Endodermal cell (in vitro differentiated cells): ENCODE data around the gene BNC2. TPM values are rescaled to one million over a fixed set of nuclear protein-coding genes. Genes with fewer than 3 reads are reported as not detected.
"Not testable (repeated sequence)": the region's sequence is repeated elsewhere in the genome, so short reads cannot be mapped to it uniquely, and the experiment has no call there.

Experiments
- DNase-seq: peaks from one replicate; pipeline ENCODE4 v3.0.0-alpha.2; 2017
- H3K27ac ChIP-seq: 2 replicates; pipeline ENCODE4 v1.5.1; 2013; ENCODE audit warnings: mild to moderate bottlenecking, low read depth, low read length, moderate library complexity
- H3K27me3 ChIP-seq: 2 replicates; pipeline ENCODE4 v1.6.1; 2013; ENCODE audit warnings: mild to moderate bottlenecking, low read length, moderate library complexity; ENCODE audit not compliant: insufficient read depth, control insufficient read depth, poor library complexity, severe bottlenecking
- H3K36me3 ChIP-seq: 2 replicates; pipeline ENCODE4 v1.7.0; 2013; ENCODE audit warnings: mild to moderate bottlenecking, low read length, moderate library complexity; ENCODE audit not compliant: control insufficient read depth, insufficient read depth
- H3K4me1 ChIP-seq: one replicate; pipeline ENCODE4 v1.7.0; 2013; ENCODE audit warnings: low read length; ENCODE audit not compliant: control insufficient read depth, insufficient read depth
- H3K4me3 ChIP-seq: 2 replicates; pipeline ENCODE4 v1.5.1; 2013; ENCODE audit warnings: mild to moderate bottlenecking, low read length, moderate library complexity
- H3K9ac ChIP-seq: 2 replicates; pipeline ENCODE4 v1.6.1; 2013; ENCODE audit warnings: mild to moderate bottlenecking, low read length, moderate library complexity; ENCODE audit not compliant: poor library complexity, severe bottlenecking; ENCODE audit errors: extremely low read depth
- H3K9me3 ChIP-seq: 2 replicates; pipeline ENCODE4 v1.6.1; 2013; ENCODE audit warnings: mild to moderate bottlenecking, low read length, moderate library complexity; ENCODE audit not compliant: control insufficient read depth
- H3K27ac Mint-ChIP-seq: 2 replicates; pipeline ENCODE4 v1.8.0; 2020; ENCODE audit warnings: mixed read lengths
- H3K27me3 Mint-ChIP-seq: 2 replicates; pipeline ENCODE4 v1.8.0; 2021; ENCODE audit warnings: mild to moderate bottlenecking, mixed read lengths; ENCODE audit not compliant: insufficient read depth
- H3K36me3 Mint-ChIP-seq: 2 replicates; pipeline ENCODE4 v1.8.0; 2020; ENCODE audit warnings: low read depth, mixed read lengths
- H3K4me1 Mint-ChIP-seq: 2 replicates; pipeline ENCODE4 v1.8.0; 2020; ENCODE audit warnings: mixed read lengths
- H3K4me3 Mint-ChIP-seq: 2 replicates; pipeline ENCODE4 v1.8.0; 2020; ENCODE audit warnings: mild to moderate bottlenecking, moderate library complexity, mixed read lengths
- H3K9me3 Mint-ChIP-seq: 2 replicates; pipeline ENCODE4 v1.8.0; 2020; ENCODE audit warnings: mild to moderate bottlenecking, mixed read lengths
- CTCF ChIP-seq: fragments of 200-600 bp; sonication (generic); conservative IDR thresholded peaks from 2 replicates; pipeline ENCODE4 v1.5.0; 2021; ENCODE audit warnings: antibody characterized with exemption, mild to moderate bottlenecking
- WGBS, 2 experiments: methylation state at CpG; one replicate each; pipeline versions ENCODE4 v1.1.5 to v1.1.7; 2013; ENCODE audit warnings: missing lambda C conversion rate in 2 of 2, mixed read lengths in 1 of 2; ENCODE audit not compliant: insufficient coverage in 1 of 2, insufficient read length in 1 of 2; 5-methylcytosine and 5-hydroxymethylcytosine counted together
- total RNA-seq, 2 donors: library from RNA; stranded (reverse); fragmentation: NEBNext Ultra II Directional in 1 of 2; extraction: Animal tissue kit (Norgen Biotek cat#: 25700) in 1 of 2; gene quantifications; 2 replicates in 1 of 2; 3 replicates in 1 of 2; pipeline ENCODE4 v1.2.1, GENCODE V29; 2021

The BNC2 gene
- total RNA-seq, 2 donors from 2014 or later, result 3.0 to 10.5 TPM

GRCh38 chr9:16484180-16484579 lies 386.3 kb downstream of the BNC2 start:
- no peak for TF ChIP-seq CTCF

GRCh38 chr9:16482764-16483163 lies 387.7 kb downstream of the BNC2 start:
- Histone ChIP-seq H3K36me3 (no peaks in the 10 kb centered on the region), H3K27me3 (no peaks in the 10 kb centered on the region), H3K4me3 (no peak overlapping the region), H3K9ac (no peak overlapping the region), H3K9me3 (no peaks in the 10 kb centered on the region), H3K4me1 (no peaks in the 10 kb centered on the region), H3K27ac (no peak overlapping the region)
- Mint-ChIP-seq H3K36me3 (peaks cover 3% of the 10 kb centered on the region), H3K27ac (no peak overlapping the region), H3K4me3 (no peak overlapping the region), H3K9me3 (peaks cover 11% of the 10 kb centered on the region), H3K27me3 (no peaks in the 10 kb centered on the region), H3K4me1 (peaks cover 15% of the 10 kb centered on the region)
- TF ChIP-seq CTCF, result no peak
- no peak for DNase-seq
- WGBS, 2 experiments, result 97 to 100% methylated on average over 1 to 6 of the region's 6 CpGs

More at GRCh38 chr9:16484180-16484579, 386.3 kb downstream of the BNC2 start:
- Histone ChIP-seq H3K27me3 (no peaks in the 10 kb centered on the region), H3K9ac (no peak overlapping the region), H3K9me3 (no peaks in the 10 kb centered on the region), H3K4me3 (no peak overlapping the region), H3K27ac (no peak overlapping the region), H3K4me1 (no peaks in the 10 kb centered on the region), H3K36me3 (no peaks in the 10 kb centered on the region)
- Mint-ChIP-seq H3K36me3 (peaks cover 3% of the 10 kb centered on the region), H3K9me3 (peaks cover 11% of the 10 kb centered on the region), H3K4me1 (peaks cover 17% of the 10 kb centered on the region), H3K27ac (no peak overlapping the region), H3K4me3 (no peak overlapping the region), H3K27me3 (no peaks in the 10 kb centered on the region)
- no peak for DNase-seq
- WGBS, 2 experiments, result 87% methylated on average over 3 to 5 of the region's 5 CpGs

DNA sequence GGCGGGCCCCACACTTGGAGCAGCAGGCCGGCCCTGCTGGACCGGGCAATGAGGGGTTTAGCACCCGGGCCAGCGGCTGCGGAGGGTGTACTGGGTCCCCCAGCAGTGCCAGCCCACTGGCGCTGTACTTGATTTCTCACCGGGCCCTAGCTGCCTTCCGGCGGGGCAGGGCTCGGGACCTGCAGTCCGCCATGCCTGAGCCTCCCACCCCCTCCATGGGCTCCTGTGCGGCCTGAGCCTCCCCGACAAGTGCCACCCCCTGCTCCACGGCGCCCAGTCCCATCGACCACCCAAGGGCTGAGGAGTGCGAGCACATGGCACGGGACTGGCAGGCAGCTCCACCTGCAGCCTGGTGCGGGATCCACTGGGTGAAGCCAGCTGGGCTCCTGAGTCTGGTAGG lies 389.9 kb downstream of the BNC2 start:
- DNase-seq, H3K9me3 ChIP-seq, H3K4me1 Mint-ChIP-seq, H3K4me1 ChIP-seq, H3K27ac ChIP-seq, H3K27ac Mint-ChIP-seq, H3K4me3 Mint-ChIP-seq, H3K36me3 Mint-ChIP-seq, H3K27me3 Mint-ChIP-seq, H3K36me3 ChIP-seq, H3K4me3 ChIP-seq, H3K9ac ChIP-seq, H3K27me3 ChIP-seq: not testable (repeated sequence)
- H3K9me3 Mint-ChIP-seq, result peaks cover 11% of the 10 kb centered on the region
- 92 to 100% methylated on average over 2 to 20 of the region's 20 CpGs for WGBS, 2 experiments

DNA sequence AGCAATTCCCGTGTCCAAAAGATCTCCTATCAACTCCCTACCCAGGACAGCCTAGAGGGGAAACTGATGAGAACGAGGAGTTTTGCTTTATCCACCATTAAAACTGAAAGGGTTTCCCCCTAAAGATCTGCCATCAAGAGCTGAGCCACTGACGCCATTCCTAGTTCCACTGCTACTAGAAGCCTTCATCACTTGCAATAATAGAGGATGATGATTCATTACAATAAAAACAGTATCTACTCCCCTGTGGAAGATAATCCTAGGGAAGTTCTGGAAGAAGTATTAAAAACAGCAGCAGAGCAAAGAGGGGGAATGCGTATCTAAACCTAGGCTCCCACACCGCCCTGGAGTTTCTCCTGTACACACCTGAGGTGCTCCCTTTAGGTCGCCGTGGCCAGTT lies 394.5 kb downstream of the BNC2 start:
- no peak overlapping the region for H3K4me3 Mint-ChIP-seq
- no peak for TF ChIP-seq CTCF
- H3K4me3 ChIP-seq, result no peak overlapping the region
- H3K27me3 ChIP-seq, result no peaks in the 10 kb centered on the region
- H3K27me3 Mint-ChIP-seq, result no peaks in the 10 kb centered on the region
- peaks cover 10% of the 10 kb centered on the region for H3K36me3 Mint-ChIP-seq
- peaks cover 17% of the 10 kb centered on the region for H3K9me3 Mint-ChIP-seq
- no peak overlapping the region for H3K9ac ChIP-seq
- H3K27ac ChIP-seq, result no peak overlapping the region
- H3K36me3 ChIP-seq, result no peaks in the 10 kb centered on the region
- 90 to 96% methylated on average over 5 to 7 of the region's 7 CpGs for WGBS, 2 experiments
- no peaks in the 10 kb centered on the region for H3K4me1 Mint-ChIP-seq
- no peak overlapping the region for H3K27ac Mint-ChIP-seq
- DNase-seq, result no peak
- H3K9me3 ChIP-seq, result no peaks in the 10 kb centered on the region
- no peaks in the 10 kb centered on the region for H3K4me1 ChIP-seq
